ENCODE measurements around the gene CD3D. TPM values are rescaled to one million over a fixed set of nuclear protein-coding genes. Genes with fewer than 3 reads are reported as not detected.
A peak's percentile ranks its signal among the peaks of the same experiment; 100 is the strongest.

Gene CD3D
- total RNA-seq, 2 experiments from 2014 or later, result 259 to 285 TPM

DNA sequence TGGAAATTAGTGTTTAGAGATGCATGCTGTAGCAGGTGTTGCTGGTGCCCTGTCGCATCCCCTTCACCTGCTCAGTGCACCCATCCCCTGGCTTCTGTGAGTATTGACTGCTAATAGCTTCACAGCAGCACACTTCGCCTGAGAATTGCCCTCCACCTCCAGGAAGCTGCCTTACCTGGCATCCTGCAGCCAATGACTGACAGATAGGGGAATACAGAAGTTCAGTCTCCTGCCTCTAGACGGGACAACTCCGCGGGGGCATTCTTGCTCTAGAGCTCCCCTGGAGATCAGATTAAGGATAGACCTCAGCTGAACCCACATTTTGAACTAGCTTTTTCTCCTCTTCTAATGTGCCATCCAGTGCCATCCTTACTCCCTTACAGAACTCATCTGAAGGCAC is 47.3 kb downstream of the CD3D start:
- Mint-ChIP-seq H3K4me3 (no peak overlapping the region), H3K9me3 (no peaks in the 10 kb centered on the region), H3K4me1 (ENCODE audit: low read depth) (peaks cover 21% of the 10 kb centered on the region), H3K27ac (no peak overlapping the region), H3K27me3 (ENCODE audit: low read depth) (no peaks in the 10 kb centered on the region), H3K36me3 (ENCODE audit: low read depth) (no peaks in the 10 kb centered on the region)
- intact Hi-C loops (cut with micrococcal nuclease), result loop anchor here (1.0 kb wide), 2 partner anchors 150 to 271 kb away; no protein-coding TSS in a partner anchor
- CTCF ChIA-PET, result interaction anchor here (0.5 to 2.7 kb wide), 42 partner anchors 8 to 273 kb away, joined by 3 to 46 read pairs (median 5); partner anchors contain the start of genes CD3D, CD3E, JAML and MPZL2
- no peak for DNase-seq

DNA sequence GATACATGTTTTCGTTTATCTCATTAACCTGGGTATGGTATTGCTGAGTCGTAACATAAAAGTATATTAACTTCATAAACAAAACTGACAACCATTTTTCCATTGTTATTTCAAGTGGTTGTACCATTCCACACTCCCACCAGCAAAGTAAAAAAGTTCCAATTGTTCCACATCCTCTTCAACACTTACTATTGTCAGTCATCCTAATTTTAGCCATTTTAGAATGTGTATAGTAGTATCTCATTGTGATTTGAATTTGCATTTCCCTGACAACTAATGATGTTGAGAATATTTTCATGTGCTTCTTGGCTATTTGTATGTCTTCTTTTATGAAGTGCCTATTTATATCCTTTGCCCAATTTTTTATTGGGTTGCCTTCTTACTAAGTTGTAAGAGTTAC is 48.5 kb downstream of the CD3D start:
- CTCF ChIA-PET, result interaction anchor here (0.7 to 2.7 kb wide), 4 partner anchors 10 to 129 kb away, joined by 3 to 16 read pairs (median 3); no protein-coding TSS in a partner anchor
- Mint-ChIP-seq H3K27ac (no peak overlapping the region), H3K27me3 (ENCODE audit: low read depth) (no peaks in the 10 kb centered on the region), H3K4me1 (ENCODE audit: low read depth) (peaks cover 21% of the 10 kb centered on the region), H3K4me3 (no peak overlapping the region), H3K36me3 (ENCODE audit: low read depth) (no peaks in the 10 kb centered on the region), H3K9me3 (peaks cover 2% of the 10 kb centered on the region)
- intact Hi-C loops (cut with micrococcal nuclease), result no loop called here
- no peak for DNase-seq

DNA sequence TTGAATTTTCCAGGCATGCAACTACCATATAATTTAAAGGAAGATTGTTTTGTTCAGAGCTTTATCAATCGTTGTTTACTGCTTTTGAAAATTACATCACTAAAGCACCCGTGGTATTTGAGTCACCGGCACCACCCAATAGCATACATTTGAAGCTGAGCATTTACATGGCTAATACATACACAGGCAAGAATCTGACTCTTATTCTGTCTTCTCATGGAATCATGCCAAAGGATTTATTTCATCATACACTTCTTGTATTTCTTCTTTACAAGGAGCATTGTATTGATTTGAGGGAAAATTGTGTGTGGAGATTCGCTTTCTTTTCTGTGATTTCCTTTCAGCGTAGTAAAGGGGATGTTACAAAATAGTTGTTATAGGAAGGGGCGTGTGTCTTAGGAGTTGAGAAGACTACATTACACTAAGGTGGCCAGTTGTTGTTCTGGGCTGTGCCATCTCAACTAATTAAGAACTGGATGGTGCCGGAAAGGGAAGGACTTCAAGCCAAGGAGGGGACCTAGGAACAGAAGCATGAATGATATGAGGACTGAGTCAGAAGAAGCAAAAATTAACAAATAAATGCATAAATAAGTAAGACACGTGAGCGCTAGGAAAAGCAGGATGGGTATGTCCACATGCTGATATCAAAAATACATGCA is 50.9 kb downstream of the CD3D start:
- Mint-ChIP-seq H3K9me3 (peaks cover 2% of the 10 kb centered on the region), H3K36me3 (ENCODE audit: low read depth) (no peaks in the 10 kb centered on the region), H3K4me1 (ENCODE audit: low read depth) (peaks cover 28% of the 10 kb centered on the region), H3K27me3 (ENCODE audit: low read depth) (no peaks in the 10 kb centered on the region), H3K4me3 (no peak overlapping the region), H3K27ac (no peak overlapping the region)
- intact Hi-C loops (cut with micrococcal nuclease), result loop anchor here (1.0 kb wide), 3 partner anchors 33 to 146 kb away; no protein-coding TSS in a partner anchor
- CTCF ChIA-PET, result interaction anchor here (0.6 to 3.4 kb wide), 21 partner anchors 10 to 147 kb away, joined by 3 to 42 read pairs (median 4); partner anchors contain the start of gene CD3D
- DNase-seq, result no peak

DNA sequence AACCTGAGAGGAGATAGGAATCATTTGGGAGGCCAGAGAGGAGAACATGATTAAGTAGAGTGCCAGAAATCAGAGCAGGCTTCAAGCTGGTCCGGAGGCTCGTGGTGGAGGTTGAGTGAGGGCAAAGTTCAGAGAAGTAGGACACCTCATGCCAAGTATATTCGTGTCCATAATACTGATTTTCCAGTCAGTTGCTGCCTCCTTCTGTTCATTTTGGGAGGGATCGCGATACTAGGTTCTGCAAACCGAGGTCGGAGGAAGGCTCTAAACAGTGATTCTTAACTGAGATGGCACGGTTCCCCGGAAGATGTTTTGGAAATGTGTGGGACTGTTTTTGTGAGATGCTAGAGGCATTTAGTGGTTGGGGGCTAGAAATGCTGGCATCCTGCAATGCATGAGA is 51.6 kb downstream of the CD3D start:
- DNase-seq, result peak; percentile 74
- Mint-ChIP-seq H3K36me3 (ENCODE audit: low read depth) (no peaks in the 10 kb centered on the region), H3K4me3 (no peak overlapping the region), H3K27me3 (ENCODE audit: low read depth) (no peaks in the 10 kb centered on the region), H3K9me3 (peaks cover 2% of the 10 kb centered on the region), H3K4me1 (ENCODE audit: low read depth) (peaks cover 28% of the 10 kb centered on the region), H3K27ac (no peak overlapping the region)
- intact Hi-C loops (cut with micrococcal nuclease), result loop anchor here (1.0 kb wide), 3 partner anchors 33 to 146 kb away; no protein-coding TSS in a partner anchor
- CTCF ChIA-PET, result interaction anchor here (0.7 to 3.4 kb wide), 17 partner anchors 11 to 147 kb away, joined by 3 to 42 read pairs (median 4); partner anchors contain the start of gene CD3D

DNA sequence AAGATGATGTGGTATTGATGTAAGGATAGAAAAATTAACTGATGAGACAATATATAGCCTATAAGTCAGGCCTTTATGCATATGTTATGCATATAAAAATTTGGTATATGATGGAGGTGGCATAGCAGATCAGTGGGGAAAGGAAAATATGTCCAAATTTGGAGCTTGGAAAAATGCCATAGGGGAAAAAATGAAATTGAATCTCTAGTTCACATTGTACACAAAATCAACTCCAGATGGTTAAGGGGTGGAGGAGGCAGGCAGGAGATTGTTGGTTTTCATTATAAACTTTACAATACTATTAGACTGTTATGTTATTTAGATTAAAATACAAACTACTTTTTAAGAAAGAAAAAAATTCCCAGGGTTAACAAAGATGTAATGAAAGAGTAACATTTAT is 53.1 kb downstream of the CD3D start:
- intact Hi-C loops (cut with micrococcal nuclease), result loop anchor here (1.0 kb wide), 1 partner anchor 25 kb away; the partner anchor contains the start of gene MPZL2
- H3K9me3 Mint-ChIP-seq, result peaks cover 2% of the 10 kb centered on the region
- no peak overlapping the region for H3K27ac Mint-ChIP-seq
- peaks cover 27% of the 10 kb centered on the region for H3K4me1 Mint-ChIP-seq (ENCODE audit: low read depth)
- no peak overlapping the region for H3K4me3 Mint-ChIP-seq
- CTCF ChIA-PET, result interaction anchor here (0.7 to 3.4 kb wide), 7 partner anchors 12 to 145 kb away, joined by 3 to 35 read pairs (median 4); partner anchors contain the start of gene MPZL2
- no peak for DNase-seq
- no peaks in the 10 kb centered on the region for H3K36me3 Mint-ChIP-seq (ENCODE audit: low read depth)
- no peaks in the 10 kb centered on the region for H3K27me3 Mint-ChIP-seq (ENCODE audit: low read depth)

Other genes with a start within 250 kb of the CD3D start
- gene SCN4B, start 189.9 kb downstream of the CD3D start, total RNA-seq, result under 1 TPM; 0.07 to 0.12 TPM
- not detected for gene SCN2B, start 166.1 kb downstream of the CD3D start, total RNA-seq
- 10 to 100 TPM; 67.5 to 71.4 TPM for gene JAML, start 117.7 kb downstream of the CD3D start, total RNA-seq
- 10 to 100 TPM; 29.3 to 30.5 TPM for gene MPZL3, start 90.3 kb downstream of the CD3D start, total RNA-seq
- 10 to 100 TPM; 25.3 to 28.4 TPM for gene MPZL2, start 78.4 kb downstream of the CD3D start, total RNA-seq
- gene CD3E, start 38.0 kb downstream of the CD3D start, total RNA-seq, result 100 to 1,000 TPM; 377 to 415 TPM
- 100 to 1,000 TPM; 103 to 106 TPM for gene CD3G, start 1.6 kb upstream of the CD3D start, total RNA-seq
- gene UBE4A, start 16.9 kb upstream of the CD3D start, total RNA-seq, result 10 to 100 TPM; 35.3 to 35.7 TPM
- 100 to 1,000 TPM; 279 to 284 TPM for gene ATP5MG, start 58.9 kb upstream of the CD3D start, total RNA-seq
- gene KMT2A, start 93.8 kb upstream of the CD3D start, total RNA-seq, result 10 to 100 TPM; 68.4 to 68.5 TPM
- gene TTC36, start 184.8 kb upstream of the CD3D start, total RNA-seq, result not detected
- gene TMEM25, start 188.5 kb upstream of the CD3D start, total RNA-seq, result 10 to 100 TPM; 13.3 to 14.1 TPM
- 10 to 100 TPM; 18.1 to 20.0 TPM for gene IFT46, start 223.2 kb upstream of the CD3D start, total RNA-seq
- 100 to 1,000 TPM; 159 to 174 TPM for gene ARCN1, start 229.7 kb upstream of the CD3D start, total RNA-seq

All from activated naive CD4-positive, alpha-beta T cell treated with anti-CD3 and anti-CD28 coated beads for 36 hours (primary cell).